GM12878 (cell line): ENCODE measurements around the gene CADPS. TPM values are rescaled to one million over a fixed set of nuclear protein-coding genes. Genes with fewer than 3 reads are reported as not detected.

Source experiments
- ATAC-seq: fragments of 200-7000 bp; cut with Tn5 transposase; 3 replicates; pipeline ENCODE4 v1.9.1; 2020; ENCODE audit warnings: mild to moderate bottlenecking, moderate library complexity
- BruUV-seq: library from RNA; stranded (reverse); fragments of 400-500 nt; replicated peaks from 2 replicates; lab custom pipeline; 2021; lab: Mats Ljungman, UMichigan
- CTCF ChIA-PET: fragments of 300-600 bp; sonication (Branson Sonifier 250); formaldehyde crosslinking; extraction: SDS; loops from one replicate; lab custom pipeline; 2021; ENCODE audit warnings: inconsistent platforms; lab: Yijun Ruan, JAX
- POLR2A ChIA-PET: fragments of 350-600 bp; formaldehyde crosslinking; extraction: SDS; loops from one replicate; lab custom pipeline; 2021; ENCODE audit warnings: inconsistent platforms; lab: Charles Lee
- RAD21 ChIA-PET: fragments of 300-600 bp; sonication (Branson Sonifier 250); formaldehyde crosslinking; loops from one replicate; lab custom pipeline; 2023; ENCODE audit warnings: antibody characterized with exemption; ENCODE audit not compliant: unreplicated experiment; lab: Charles Lee
- SMC1A ChIA-PET: fragments of 300-600 bp; sonication (Branson Sonifier 250); formaldehyde crosslinking; loops from one replicate; lab custom pipeline; 2023; ENCODE audit not compliant: unreplicated experiment, uncharacterized antibody; lab: Charles Lee
- DNase-seq: peaks from one replicate; pipeline ENCODE4 v3.0.0-alpha.2; 2011; ENCODE audit warnings: low read depth, low spot score
- FAIRE-seq: peaks from 3 replicates; lab custom pipeline; 2011; peaks lifted over from hg19 to GRCh38; lab: Jason Lieb, UNC
- H2AFZ ChIP-seq: 2 replicates; pipeline ENCODE4 v1.6.0; 2011; ENCODE audit warnings: low read depth, low read length, control low read depth; ENCODE audit not compliant: control insufficient read depth
- H3K27ac ChIP-seq: 2 replicates; pipeline ENCODE4 v1.5.1; 2011; ENCODE audit warnings: control low read depth; ENCODE audit not compliant: control insufficient read depth, insufficient read depth
- H3K27me3 ChIP-seq, 2 experiments: replicated peaks in 1 of 2; 2 replicates each; pipeline versions ENCODE4 v1.6.0 to v1.6.1; 2011; ENCODE audit warnings: low read length in 1 of 2; ENCODE audit not compliant: control insufficient read depth in 2 of 2, insufficient read depth in 2 of 2
- H3K36me3 ChIP-seq, 2 experiments: 2 replicates each; pipeline ENCODE4 v1.5.1; 2011; ENCODE audit warnings: low read length in 1 of 2; ENCODE audit not compliant: control insufficient read depth in 2 of 2, insufficient read depth in 2 of 2
- H3K4me1 ChIP-seq: 2 replicates; pipeline ENCODE4 v1.6.1; 2011; ENCODE audit warnings: mild to moderate bottlenecking, low read length, moderate library complexity, mixed read lengths; ENCODE audit not compliant: control insufficient read depth, insufficient read depth
- H3K4me2 ChIP-seq: 2 replicates; pipeline ENCODE4 v1.6.0; 2011; ENCODE audit warnings: control low read depth; ENCODE audit not compliant: control insufficient read depth, insufficient read depth
- H3K4me3 ChIP-seq: fragments of 200-600 bp; sonication (generic); 2 replicates; pipeline ENCODE4 v1.5.1; 2016
- H3K79me2 ChIP-seq: 2 replicates; pipeline ENCODE4 v1.6.0; 2011; ENCODE audit warnings: low read length; ENCODE audit not compliant: control insufficient read depth, insufficient read depth
- H3K9ac ChIP-seq: 2 replicates; pipeline ENCODE4 v1.8.0; 2011; ENCODE audit warnings: low read length, control low read depth, mixed read lengths; ENCODE audit not compliant: control insufficient read depth, insufficient read depth
- H3K9me3 ChIP-seq: replicated peaks from 3 replicates; pipeline ENCODE4 v1.5.1; 2011; ENCODE audit warnings: mild to moderate bottlenecking, low read length; ENCODE audit not compliant: control insufficient read depth, insufficient read depth
- H4K20me1 ChIP-seq: 2 replicates; pipeline ENCODE4 v1.6.0; 2011; ENCODE audit not compliant: control insufficient read depth, insufficient read depth
- BHLHE40 ChIP-seq, 2 experiments: fragments of 450-650 bp in 1 of 2; IDR thresholded peaks; 2 replicates each; pipeline ENCODE4 v1.6.1; 2011 to 2017; ENCODE audit warnings: low read depth in 2 of 2, borderline replicate concordance in 1 of 2, improper control_type of control experiment in 1 of 2, low read length in 1 of 2, mild to moderate bottlenecking in 1 of 2
- E2F4 ChIP-seq: IDR thresholded peaks from 2 replicates; pipeline ENCODE4 v1.6.1; 2012; ENCODE audit warnings: low read depth, low read length, improper control_type of control experiment
- ESRRA ChIP-seq: IDR thresholded peaks from 2 replicates; pipeline ENCODE4 v1.6.1; 2012; ENCODE audit warnings: mild to moderate bottlenecking, low read length, improper control_type of control experiment
- RB1 ChIP-seq: fragments of 450-650 bp; formaldehyde crosslinking; IDR thresholded peaks from 2 replicates; pipeline ENCODE4 v1.6.1; 2017; ENCODE audit warnings: mild to moderate bottlenecking, borderline replicate concordance
- SIN3A ChIP-seq: IDR thresholded peaks from 2 replicates; pipeline ENCODE4 v1.6.1; 2012; ENCODE audit warnings: low read depth, low read length, improper control_type of control experiment
- SRF ChIP-seq, 2 experiments: IDR thresholded peaks; 2 replicates each; pipeline ENCODE4 v1.6.1; 2011; ENCODE audit warnings: low read depth in 2 of 2, low read length in 2 of 2, mild to moderate bottlenecking in 1 of 2, moderate library complexity in 1 of 2
- TCF7 ChIP-seq: IDR thresholded peaks from 2 replicates; pipeline ENCODE4 v1.6.1; 2014; ENCODE audit warnings: antibody characterized with exemption, borderline replicate concordance
- WGBS: methylation state at CpG from one replicate; pipeline ENCODE4 v1.1.6; 2016; ENCODE audit warnings: low lambda C conversion rate; ENCODE audit not compliant: insufficient replicate concordance, insufficient coverage; ENCODE audit errors: missing lambda C conversion rate; 5-methylcytosine and 5-hydroxymethylcytosine counted together
- in situ Hi-C: fragments of 300-500 bp; cut with MboI; formaldehyde crosslinking; loops from 9 replicates; pipeline ENCODE4 v1.14.3; 2018; ENCODE audit warnings: mixed read lengths
- intact Hi-C: fragments of 100-400 bp; cut with micrococcal nuclease; formaldehyde crosslinking; loops from one replicate; pipeline ENCODE4 v1.14.2; 2022; ENCODE audit not compliant: unreplicated experiment
- polyA plus RNA-seq, 11 experiments: library from polyadenylated mRNA; depleted of rRNA in 4 of 11; unstranded in 6 of 11; stranded (reverse) in 5 of 11; fragments of >200 nt; fragmentation: Nextera tagmentation in 4 of 11; fragmentation: Illumina TruSeq in 1 of 11; extraction: Ambion mirVana in 4 of 11; extraction: Trizol in 1 of 11; gene quantifications; 1 replicate in 1 of 11; 2 replicates in 10 of 11; pipeline versions ENCODE4 v1.2.1 to v1.2.3, GENCODE V29; 2011 to 2016; ENCODE audit warnings: inconsistent platforms in 2 of 11, missing spikeins in 2 of 11, low read depth in 1 of 11
- total RNA-seq, 4 experiments: library from RNA; depleted of rRNA in 3 of 4; stranded (reverse); fragments of >200 nt in 3 of 4; fragmentation: Illumina TruSeq in 1 of 4; extraction: Trizol in 1 of 4; gene quantifications; 2 replicates each; pipeline versions ENCODE4 v1.2.1 to v1.2.3, GENCODE V29; 2013 to 2021
- TF ChIP-seq, protein P1 (sequence below): IDR thresholded peaks from 2 replicates; pipeline ENCODE4 v1.6.1; 2011; ENCODE audit warnings: mild to moderate bottlenecking, low read depth, low read length, moderate library complexity; ENCODE audit not compliant: insufficient replicate concordance
- TF ChIP-seq, protein P2 (sequence below): IDR thresholded peaks from 2 replicates; pipeline ENCODE4 v1.6.1; 2012; ENCODE audit warnings: low read length, inconsistent platforms
- TF ChIP-seq, protein P3 (sequence below): IDR thresholded peaks from 2 replicates; pipeline ENCODE4 v1.6.1; 2012; ENCODE audit warnings: low read depth, low read length, improper control_type of control experiment

CADPS gene
- total and polyA plus RNA-seq, 10 of the 15 experiments (the other 5 are each of a cell fraction or from before 2014, with no cell fraction given) = 0.20 TPM; not detected in 9

- intact Hi-C loops (no loop called here), in situ Hi-C loops (no loop called here)
- ChIA-PET POLR2A (no interaction called here), SMC1A (interaction anchor here (1.5 kb wide), 1 partner anchor 14 kb away, joined by 5 read pairs; no protein-coding TSS in a partner anchor), RAD21 (no interaction called here), CTCF (no interaction called here)
- H3K27me3 ChIP-seq = no peaks in the 10 kb centered on the region; a peak in 1 of 4 replicates
- whole genome bisulfite sequencing = 0% methylated on average over 1 of the region's 1 CpG
- FAIRE-seq (no peak), DNase-seq (no peak), ATAC-seq (no peak)
- no peaks in the 10 kb centered on the region for H3K79me2 ChIP-seq
- BruUV-seq = no TSS peak
- H4K20me1 ChIP-seq = no peaks in the 10 kb centered on the region
- H3K9me3 ChIP-seq = no peaks in the 10 kb centered on the region
- no peak overlapping the region for H3K4me3 ChIP-seq
- H3K4me1 ChIP-seq = no peaks in the 10 kb centered on the region
- H2AFZ ChIP-seq = no peak overlapping the region
- no peak overlapping the region for H3K4me2 ChIP-seq
- no peaks in the 10 kb centered on the region for H3K36me3 ChIP-seq
- H3K9ac ChIP-seq = no peak overlapping the region
- no peak overlapping the region for H3K27ac ChIP-seq
- TF ChIP-seq, protein P1, sequence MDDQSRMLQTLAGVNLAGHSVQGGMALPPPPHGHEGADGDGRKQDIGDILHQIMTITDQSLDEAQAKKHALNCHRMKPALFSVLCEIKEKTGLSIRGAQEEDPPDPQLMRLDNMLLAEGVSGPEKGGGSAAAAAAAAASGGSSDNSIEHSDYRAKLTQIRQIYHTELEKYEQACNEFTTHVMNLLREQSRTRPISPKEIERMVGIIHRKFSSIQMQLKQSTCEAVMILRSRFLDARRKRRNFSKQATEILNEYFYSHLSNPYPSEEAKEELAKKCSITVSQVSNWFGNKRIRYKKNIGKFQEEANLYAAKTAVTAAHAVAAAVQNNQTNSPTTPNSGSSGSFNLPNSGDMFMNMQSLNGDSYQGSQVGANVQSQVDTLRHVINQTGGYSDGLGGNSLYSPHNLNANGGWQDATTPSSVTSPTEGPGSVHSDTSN = no peak
- TF ChIP-seq SRF (IDR thresholded peaks at IDR 0.05; ENCODE audit: low read depth in 2 of 2, low read length in 2 of 2) (no peak), SIN3A (no peak), TCF7 (no peak), RB1 (no peak), ESRRA (no peak), BHLHE40 (IDR thresholded peaks at IDR 0.05; ENCODE audit: borderline replicate concordance in 1 of 2, low read depth in 2 of 2, low read length in 1 of 2) (no peak), E2F4 (no peak)
- TF ChIP-seq, protein P2, sequence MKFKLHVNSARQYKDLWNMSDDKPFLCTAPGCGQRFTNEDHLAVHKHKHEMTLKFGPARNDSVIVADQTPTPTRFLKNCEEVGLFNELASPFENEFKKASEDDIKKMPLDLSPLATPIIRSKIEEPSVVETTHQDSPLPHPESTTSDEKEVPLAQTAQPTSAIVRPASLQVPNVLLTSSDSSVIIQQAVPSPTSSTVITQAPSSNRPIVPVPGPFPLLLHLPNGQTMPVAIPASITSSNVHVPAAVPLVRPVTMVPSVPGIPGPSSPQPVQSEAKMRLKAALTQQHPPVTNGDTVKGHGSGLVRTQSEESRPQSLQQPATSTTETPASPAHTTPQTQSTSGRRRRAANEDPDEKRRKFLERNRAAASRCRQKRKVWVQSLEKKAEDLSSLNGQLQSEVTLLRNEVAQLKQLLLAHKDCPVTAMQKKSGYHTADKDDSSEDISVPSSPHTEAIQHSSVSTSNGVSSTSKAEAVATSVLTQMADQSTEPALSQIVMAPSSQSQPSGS = no peak
- TF ChIP-seq, protein P3, sequence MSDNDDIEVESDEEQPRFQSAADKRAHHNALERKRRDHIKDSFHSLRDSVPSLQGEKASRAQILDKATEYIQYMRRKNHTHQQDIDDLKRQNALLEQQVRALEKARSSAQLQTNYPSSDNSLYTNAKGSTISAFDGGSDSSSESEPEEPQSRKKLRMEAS = no peak
Observed at GRCh38 chr3:62727536-62727935, 147.7 kb downstream of the CADPS start.
